VCaP (cell line): ENCODE data around the gene ARHGAP23.

Experiments
- H3K27ac ChIP-seq: fragments of 450-650 bp; 2 replicates; pipeline ENCODE4 v1.5.1; 2017
- TF ChIP-seq, protein P1 (sequence below): fragments of 450-650 bp; conservative IDR thresholded peaks from 2 replicates; pipeline ENCODE4 v1.5.1; 2017; ENCODE audit warnings: mild to moderate bottlenecking, moderate library complexity

ARHGAP23 gene

DNA sequence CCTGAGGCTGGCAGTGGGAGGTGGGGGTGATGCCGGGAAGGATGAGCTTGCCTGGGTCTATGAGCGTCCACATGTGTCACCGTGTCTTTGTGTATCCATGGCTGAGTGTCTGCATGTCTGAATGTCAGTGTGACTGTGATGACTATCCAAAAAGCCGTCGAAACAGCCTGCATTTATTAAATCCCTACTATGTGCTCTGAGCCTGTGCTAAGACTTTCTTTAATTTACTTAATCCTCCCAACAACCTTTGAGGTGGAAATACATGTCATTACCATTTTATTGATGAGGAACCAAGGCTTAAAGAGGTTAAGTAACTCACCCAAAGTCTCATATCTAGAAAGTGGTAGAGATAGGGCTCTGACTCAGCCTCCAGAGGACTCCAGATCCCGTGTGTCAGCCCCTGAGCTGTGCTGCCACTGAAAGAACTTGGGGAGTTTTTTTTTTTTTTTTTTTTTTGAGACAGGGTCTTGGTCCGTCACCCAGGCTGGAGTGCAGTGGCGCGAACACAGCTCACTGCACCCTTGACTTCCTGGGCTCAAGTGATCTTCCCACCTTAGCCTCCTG is 20.0 kb downstream of the ARHGAP23 start:
- TF ChIP-seq, protein P1, sequence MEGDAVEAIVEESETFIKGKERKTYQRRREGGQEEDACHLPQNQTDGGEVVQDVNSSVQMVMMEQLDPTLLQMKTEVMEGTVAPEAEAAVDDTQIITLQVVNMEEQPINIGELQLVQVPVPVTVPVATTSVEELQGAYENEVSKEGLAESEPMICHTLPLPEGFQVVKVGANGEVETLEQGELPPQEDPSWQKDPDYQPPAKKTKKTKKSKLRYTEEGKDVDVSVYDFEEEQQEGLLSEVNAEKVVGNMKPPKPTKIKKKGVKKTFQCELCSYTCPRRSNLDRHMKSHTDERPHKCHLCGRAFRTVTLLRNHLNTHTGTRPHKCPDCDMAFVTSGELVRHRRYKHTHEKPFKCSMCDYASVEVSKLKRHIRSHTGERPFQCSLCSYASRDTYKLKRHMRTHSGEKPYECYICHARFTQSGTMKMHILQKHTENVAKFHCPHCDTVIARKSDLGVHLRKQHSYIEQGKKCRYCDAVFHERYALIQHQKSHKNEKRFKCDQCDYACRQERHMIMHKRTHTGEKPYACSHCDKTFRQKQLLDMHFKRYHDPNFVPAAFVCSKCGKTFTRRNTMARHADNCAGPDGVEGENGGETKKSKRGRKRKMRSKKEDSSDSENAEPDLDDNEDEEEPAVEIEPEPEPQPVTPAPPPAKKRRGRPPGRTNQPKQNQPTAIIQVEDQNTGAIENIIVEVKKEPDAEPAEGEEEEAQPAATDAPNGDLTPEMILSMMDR, result no peak

DNA sequence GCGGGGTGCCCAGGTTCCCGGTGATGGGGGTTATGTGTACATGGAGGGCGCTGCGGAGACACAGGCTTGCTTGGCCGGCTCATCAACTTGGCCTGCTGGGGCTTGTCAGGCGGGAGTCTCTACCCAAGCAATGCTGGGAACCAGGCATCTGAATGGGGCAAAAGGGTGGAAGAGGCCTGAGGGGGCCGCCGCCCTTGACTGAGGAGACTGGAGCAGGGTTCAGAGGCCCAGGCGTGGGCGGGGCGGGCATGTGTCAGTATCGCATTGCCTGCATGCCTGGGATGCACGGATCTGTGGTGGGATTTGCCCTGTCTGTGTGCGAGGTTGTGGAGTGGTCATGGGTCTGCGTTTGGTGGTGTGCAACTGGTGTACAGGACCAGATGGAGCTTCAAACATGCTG is 21.1 kb downstream of the ARHGAP23 start:
- no peak overlapping the region for H3K27ac ChIP-seq
- TF ChIP-seq, protein P1, result no peak

More for the DNA sequence above, 20.0 kb downstream of the ARHGAP23 start:
- no peak overlapping the region for H3K27ac ChIP-seq

- H3K27ac ChIP-seq, result no peak overlapping the region
- TF ChIP-seq, protein P1, result no peak
Measured at GRCh38 chr17:38450557-38451029, 22.3 kb downstream of the ARHGAP23 start.

DNA sequence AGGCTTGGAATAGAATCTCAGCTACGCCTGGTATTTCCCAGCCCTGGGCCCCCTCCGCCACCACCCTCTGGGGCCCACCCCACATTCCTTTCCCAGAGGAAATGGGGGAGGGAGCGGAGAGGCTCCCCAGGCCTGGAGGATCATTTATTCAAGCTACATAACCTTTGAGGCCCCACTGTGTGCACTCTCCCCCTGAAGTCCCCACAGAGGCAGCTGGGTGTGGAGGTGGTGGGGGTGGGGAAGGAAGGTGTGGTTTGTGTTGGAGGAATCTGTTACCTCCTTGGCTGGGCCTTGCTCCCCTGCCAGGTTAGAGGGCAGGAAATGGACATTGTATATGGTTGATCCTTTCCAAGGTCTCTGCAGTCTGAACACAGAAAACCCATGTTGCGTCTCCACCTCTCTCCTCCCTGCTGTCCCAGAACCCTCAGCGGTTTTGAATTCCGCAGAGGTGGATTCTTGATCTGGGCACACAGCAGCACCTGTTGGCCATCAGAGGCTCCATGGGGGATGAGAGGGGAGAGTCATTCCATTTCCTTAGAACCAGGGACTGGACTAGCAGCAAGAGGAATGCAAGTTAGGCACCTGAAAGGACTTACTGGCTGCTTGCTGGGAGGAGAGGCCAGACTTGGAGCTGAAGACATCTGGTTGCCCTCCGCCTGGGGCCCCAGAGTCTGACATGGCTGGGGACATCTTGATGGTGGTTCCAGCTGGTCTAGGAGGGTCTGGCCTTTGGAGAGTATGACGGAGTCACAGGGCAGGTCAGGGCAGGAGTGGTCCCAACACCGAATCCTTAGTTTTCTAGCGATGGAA is 23.0 kb downstream of the ARHGAP23 start:
- TF ChIP-seq, protein P1, result no peak
- H3K27ac ChIP-seq, result no peak overlapping the region

DNA sequence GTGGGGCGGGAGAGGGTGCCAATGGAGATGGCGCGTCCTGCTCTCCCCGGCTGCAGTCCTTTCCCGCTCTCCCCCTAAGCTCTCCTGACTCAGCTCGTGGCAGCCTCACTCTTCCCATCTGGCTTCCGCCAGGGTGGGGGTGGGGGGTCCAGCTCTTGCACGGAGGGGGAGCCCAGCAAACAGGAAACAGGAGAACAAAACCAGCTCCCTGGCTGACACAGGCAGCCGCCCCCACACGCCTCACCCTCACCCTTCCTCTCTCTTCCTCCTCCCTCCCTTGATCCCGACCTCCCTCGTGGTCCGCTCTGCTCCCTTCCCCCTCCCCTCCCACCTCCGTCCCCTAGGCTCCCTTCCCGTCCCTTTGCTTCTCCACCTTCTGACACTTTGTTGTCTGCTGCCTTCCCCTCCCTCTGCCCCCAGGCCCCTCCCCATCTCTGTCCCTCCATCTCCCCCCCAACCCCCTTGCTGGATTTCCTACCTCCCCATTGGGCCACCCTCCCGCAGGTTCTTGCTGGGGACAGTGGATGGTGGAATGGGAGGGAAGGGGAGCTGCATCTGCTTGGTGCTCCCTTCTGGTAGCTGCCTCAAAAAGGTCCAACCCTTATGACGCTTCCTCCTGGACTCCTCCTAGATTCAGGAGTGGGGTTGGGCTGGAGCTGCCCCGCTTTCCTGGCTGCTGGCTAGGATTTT is 23.7 kb downstream of the ARHGAP23 start:
- TF ChIP-seq, protein P1, result no peak
- no peak overlapping the region for H3K27ac ChIP-seq

GRCh38 chr17:38452719-38453118 is 24.5 kb downstream of the ARHGAP23 start:
- H3K27ac ChIP-seq, result no peak overlapping the region

More at GRCh38 chr17:38452719-38453118, 24.5 kb downstream of the ARHGAP23 start:
- TF ChIP-seq, protein P1, result no peak
